ENCODE data around the gene NXNL2.

Gene NXNL2

GRCh38 chr9:88590558-88591146 lies 55.7 kb downstream of the NXNL2 start:
- no peak for DNase-seq (ENCODE audit: low spot score)
- Histone ChIP-seq H3K27ac (ENCODE audit: poor library complexity, severe bottlenecking) (no peak overlapping the region), H3K4me3 (ENCODE audit: severe bottlenecking) (no peak overlapping the region), H3K27me3 (ENCODE audit: insufficient read depth, poor library complexity, severe bottlenecking) (no peaks in the 10 kb centered on the region), H3K9me3 (ENCODE audit: severe bottlenecking) (no peaks in the 10 kb centered on the region), H3K36me3 (ENCODE audit: low read depth) (no peaks in the 10 kb centered on the region), H3K4me1 (ENCODE audit: insufficient read depth, poor library complexity, severe bottlenecking) (no peaks in the 10 kb centered on the region)
- ATAC-seq (ENCODE audit: low read depth): no peak
- peak; percentile 8 for TF ChIP-seq CTCF (IDR thresholded peaks at IDR 0.05; ENCODE audit: poor library complexity, severe bottlenecking)

- TF ChIP-seq CTCF (IDR thresholded peaks at IDR 0.05; ENCODE audit: poor library complexity, severe bottlenecking): peak; percentile 78
- Histone ChIP-seq H3K27ac (ENCODE audit: poor library complexity, severe bottlenecking) (no peak overlapping the region), H3K9me3 (ENCODE audit: severe bottlenecking) (no peaks in the 10 kb centered on the region), H3K27me3 (ENCODE audit: insufficient read depth, poor library complexity, severe bottlenecking) (no peaks in the 10 kb centered on the region), H3K4me3 (ENCODE audit: severe bottlenecking) (no peak overlapping the region), H3K4me1 (ENCODE audit: insufficient read depth, poor library complexity, severe bottlenecking) (no peaks in the 10 kb centered on the region), H3K36me3 (ENCODE audit: low read depth) (no peaks in the 10 kb centered on the region)
- DNase-seq (ENCODE audit: low spot score) (no peak), ATAC-seq (ENCODE audit: low read depth) (peak; percentile 66; the same call in 2 of the 3 replicates)
Measured at GRCh38 chr9:88593537-88594185, 58.7 kb downstream of the NXNL2 start.

All from RWPE2 (cell line).